Astrocyte of the spinal cord (primary cell): ENCODE measurements around the gene PRPF19.

Experiments
- DNase-seq: peaks from one replicate; pipeline ENCODE4 v3.0.0; 2011; ENCODE audit warnings: low read depth, low spot score
- H3K4me3 ChIP-seq: 2 replicates; pipeline ENCODE4 v1.5.1; 2011; ENCODE audit warnings: low read depth, mild to moderate bottlenecking, low read length, moderate library complexity
- in situ Hi-C: cut with HindIII; loops from 2 replicates; pipeline ENCODE4 v1.10.0; 2017; ENCODE audit warnings: low sequenced_read_pairs
- TF ChIP-seq, protein P1 (sequence below): IDR thresholded peaks from 2 replicates; pipeline ENCODE4 v1.5.1; 2012; ENCODE audit warnings: low read depth, mild to moderate bottlenecking, low read length, inconsistent platforms

PRPF19 gene

DNA sequence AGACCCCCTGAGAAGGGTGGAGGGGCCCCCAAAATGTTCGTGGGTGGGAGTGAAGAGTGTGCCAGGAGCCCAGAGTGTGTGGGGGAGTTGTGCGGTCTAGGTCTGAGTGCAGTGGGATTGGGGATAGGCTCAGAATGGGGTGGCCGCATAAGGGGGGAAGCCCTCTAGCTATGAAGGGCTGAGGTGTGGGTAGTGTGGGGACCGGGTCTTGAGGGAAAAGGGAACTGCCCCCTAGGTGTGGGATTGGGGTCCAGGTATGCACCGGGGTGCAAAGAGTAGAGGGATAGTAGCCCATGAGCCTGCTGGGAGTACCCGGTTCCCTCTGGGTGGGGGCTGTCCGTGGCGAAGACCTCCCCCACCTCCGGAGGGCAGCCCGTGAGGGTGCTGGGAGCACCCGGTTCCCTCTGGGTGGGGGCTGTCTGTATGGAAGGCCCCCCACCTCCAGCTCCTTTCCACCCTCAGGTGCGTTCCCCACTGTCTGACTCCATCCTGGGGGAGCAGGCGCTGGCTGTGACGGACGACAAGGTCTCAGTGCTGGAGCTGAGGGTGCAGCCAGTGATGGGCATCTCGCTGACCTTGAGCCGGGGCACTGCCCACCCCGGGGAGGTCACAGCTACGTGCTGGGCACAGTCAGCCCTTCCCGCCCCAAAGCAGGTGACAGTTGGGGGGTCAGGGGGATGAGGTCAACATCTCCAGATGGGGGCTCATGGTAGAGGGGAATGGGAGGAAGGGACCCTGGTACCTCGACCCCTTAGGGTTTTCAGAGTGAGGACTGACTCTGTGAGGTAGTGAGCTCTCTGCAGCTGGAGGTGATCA, 28.6 kb upstream of the PRPF19 start:
- TF ChIP-seq, protein P1, sequence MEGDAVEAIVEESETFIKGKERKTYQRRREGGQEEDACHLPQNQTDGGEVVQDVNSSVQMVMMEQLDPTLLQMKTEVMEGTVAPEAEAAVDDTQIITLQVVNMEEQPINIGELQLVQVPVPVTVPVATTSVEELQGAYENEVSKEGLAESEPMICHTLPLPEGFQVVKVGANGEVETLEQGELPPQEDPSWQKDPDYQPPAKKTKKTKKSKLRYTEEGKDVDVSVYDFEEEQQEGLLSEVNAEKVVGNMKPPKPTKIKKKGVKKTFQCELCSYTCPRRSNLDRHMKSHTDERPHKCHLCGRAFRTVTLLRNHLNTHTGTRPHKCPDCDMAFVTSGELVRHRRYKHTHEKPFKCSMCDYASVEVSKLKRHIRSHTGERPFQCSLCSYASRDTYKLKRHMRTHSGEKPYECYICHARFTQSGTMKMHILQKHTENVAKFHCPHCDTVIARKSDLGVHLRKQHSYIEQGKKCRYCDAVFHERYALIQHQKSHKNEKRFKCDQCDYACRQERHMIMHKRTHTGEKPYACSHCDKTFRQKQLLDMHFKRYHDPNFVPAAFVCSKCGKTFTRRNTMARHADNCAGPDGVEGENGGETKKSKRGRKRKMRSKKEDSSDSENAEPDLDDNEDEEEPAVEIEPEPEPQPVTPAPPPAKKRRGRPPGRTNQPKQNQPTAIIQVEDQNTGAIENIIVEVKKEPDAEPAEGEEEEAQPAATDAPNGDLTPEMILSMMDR: no peak
- DNase-seq: no peak
- in situ Hi-C loops: no loop called here
- H3K4me3 ChIP-seq: no peak overlapping the region

DNA sequence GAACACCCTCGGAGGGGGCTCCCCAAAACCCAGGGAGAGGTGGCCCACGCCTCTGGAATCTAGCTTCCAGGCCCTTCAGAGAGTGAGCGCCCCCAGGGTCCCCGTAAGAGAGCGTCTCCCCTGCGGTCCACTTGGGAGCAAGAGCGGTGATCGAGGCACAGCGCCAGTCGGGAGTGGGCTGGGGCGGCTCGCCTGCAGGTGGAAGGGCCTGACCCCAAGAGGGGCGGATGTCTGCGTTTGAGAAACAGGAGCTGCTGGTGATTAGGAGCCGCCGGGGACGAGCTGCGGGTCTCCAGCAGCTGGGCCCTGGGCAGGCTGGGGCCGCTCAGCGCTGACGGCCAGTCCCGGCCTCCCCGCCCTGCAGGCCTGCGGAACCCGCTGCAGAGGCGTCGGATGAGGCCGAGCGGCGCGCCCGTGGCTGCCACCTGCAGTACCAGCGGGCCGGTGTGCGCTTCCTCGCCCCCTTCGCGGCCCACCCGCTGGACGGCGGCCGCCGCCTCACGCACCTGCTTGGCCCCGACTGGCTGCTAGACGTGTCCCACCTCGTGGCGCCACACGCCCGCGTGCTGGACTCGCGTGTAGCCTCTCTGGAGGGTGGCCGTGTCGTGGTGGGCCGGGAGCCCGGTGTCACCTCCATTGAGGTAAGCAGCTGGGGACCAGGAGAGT, 27.9 kb upstream of the PRPF19 start:
- DNase-seq: no peak
- TF ChIP-seq, protein P1: no peak
- H3K4me3 ChIP-seq: no peak overlapping the region
- in situ Hi-C loops: no loop called here

DNA sequence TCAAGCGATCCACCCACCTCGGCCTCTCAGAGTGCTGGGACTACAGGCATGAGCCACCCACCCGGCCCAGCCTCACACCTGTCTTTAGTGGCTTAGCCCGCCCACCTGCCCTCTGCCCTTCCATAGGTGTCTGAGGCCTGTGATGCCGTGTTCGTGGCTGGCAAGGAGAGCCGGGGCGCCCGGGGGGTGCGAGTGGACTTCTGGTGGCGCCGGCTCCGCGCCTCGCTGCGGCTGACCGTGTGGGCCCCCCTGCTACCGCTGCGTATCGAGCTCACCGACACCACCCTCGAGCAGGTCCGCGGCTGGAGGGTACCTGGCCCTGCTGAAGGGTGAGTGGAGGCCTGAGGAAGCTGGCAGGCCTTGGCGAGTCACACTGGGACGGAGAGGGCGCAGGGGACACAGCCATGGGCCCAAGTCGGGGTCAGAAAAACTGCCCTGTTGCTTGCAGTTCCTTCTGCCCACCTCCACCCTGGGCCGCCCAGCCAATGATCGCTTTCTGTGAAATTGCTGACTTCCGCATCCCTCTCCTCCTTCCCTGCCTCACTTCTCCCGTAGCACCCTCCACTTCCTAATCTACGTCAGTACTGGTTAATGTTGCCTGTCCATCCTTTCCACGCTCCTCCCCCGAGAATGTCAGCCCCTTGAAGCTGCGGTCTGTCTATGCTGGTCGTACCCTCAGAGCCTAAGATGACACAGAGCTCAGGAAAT, 27.2 kb upstream of the PRPF19 start:
- no peak for DNase-seq
- no peak overlapping the region for H3K4me3 ChIP-seq
- in situ Hi-C loops: no loop called here
- TF ChIP-seq, protein P1: no peak

DNA sequence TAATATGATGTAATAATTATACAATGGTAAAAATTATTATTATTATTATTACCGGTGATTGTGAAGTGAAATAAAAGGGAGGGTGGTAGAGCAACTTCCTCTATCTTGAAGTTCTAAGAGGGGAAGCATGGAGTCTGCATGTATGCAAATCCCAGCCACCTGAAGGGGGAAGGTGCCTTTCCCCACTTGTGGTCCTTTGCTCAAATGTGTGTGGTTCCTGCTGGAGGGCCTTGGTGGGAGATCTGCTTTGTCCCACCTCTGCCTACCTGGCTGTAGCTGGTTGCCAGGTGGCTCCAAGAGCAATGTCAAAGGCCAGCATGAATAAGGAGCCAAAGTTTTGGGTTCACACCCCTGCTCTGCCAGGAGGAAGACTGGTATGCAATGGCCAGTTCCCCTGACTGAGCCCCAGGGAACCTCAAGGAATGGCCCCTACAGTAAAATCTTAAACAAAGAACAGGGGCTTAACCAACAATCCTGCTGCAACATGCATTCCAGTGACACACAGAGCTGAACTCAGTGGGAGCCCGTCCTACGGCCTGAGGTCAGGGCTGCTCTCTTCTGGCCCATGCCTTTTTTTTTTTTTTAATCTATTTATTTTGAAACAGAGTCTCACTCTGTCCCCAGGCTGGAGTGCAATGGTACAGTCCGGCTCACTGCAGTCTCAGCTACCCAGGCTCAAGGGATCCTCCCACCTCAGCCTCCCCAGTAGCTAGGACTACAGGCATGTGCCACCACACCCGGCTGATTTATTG, 26.4 kb upstream of the PRPF19 start:
- in situ Hi-C loops: no loop called here
- peak; percentile 35 for DNase-seq
- H3K4me3 ChIP-seq: no peak overlapping the region
- TF ChIP-seq, protein P1: no peak

DNA sequence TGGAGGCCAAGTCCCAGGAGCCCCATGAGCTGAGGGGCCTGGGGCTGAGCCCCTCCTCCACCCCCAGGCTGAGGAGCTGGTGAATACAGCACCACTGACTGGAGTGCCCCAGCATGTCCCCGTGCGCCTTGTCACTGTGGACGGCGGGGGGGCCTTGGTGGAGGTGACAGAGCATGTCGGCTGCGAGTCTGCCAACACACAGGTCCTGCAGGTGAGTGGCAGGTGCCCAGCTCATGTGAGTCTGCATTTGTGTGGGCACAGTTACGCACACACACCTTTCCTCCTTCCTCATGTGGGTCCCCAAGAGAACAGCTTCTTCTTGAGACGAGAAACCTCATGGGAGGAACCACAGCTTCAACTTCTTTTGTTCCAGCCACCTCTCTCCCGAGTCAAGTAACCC, 25.5 kb upstream of the PRPF19 start:
- in situ Hi-C loops: no loop called here
- DNase-seq: no peak
- TF ChIP-seq, protein P1: no peak
- no peak overlapping the region for H3K4me3 ChIP-seq

DNA sequence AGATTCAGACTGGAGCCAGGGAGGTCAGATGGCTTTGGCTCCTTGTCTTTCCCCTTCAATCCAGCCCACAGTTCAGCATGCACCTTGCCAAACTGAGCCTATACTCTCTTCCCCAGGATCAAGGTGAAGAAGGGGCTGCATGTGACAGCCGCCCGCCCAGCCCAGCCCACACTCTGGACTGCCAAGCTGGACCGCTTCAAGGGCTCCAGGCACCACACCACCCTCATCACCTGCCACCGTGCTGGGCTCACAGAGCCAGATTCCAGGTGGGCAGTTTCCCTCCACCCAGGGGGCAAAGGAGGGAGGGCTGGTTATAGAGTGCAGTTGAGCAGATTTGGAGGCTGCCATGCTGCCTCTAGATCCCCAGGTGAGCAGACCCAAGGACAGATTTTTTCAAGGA, 24.0 kb upstream of the PRPF19 start:
- DNase-seq: no peak
- in situ Hi-C loops: no loop called here
- TF ChIP-seq, protein P1: no peak
- H3K4me3 ChIP-seq: no peak overlapping the region
